Neutrophil (primary cell): Measurements from ENCODE around the gene ERCC2.

Experiments used
- H3K27ac ChIP-seq: fragments of 200-600 bp; sonication (generic); 2 replicates; pipeline ENCODE4 v1.5.1; 2016; ENCODE audit warnings: mild to moderate bottlenecking, moderate library complexity
- H3K27me3 ChIP-seq: fragments of 200-600 bp; sonication (generic); 2 replicates; pipeline ENCODE4 v1.6.0; 2016; ENCODE audit warnings: mild to moderate bottlenecking
- H3K36me3 ChIP-seq: fragments of 200-600 bp; sonication (generic); 2 replicates; pipeline ENCODE4 v1.5.1; 2017
- H3K4me1 ChIP-seq, 2 experiments: fragments of 200-600 bp in 1 of 2; sonication (generic) in 1 of 2; 1 replicate in 1 of 2; 2 replicates in 1 of 2; pipeline versions ENCODE4 v1.5.1 to v1.6.1; 2013 to 2016; ENCODE audit warnings: low read depth in 1 of 2, low read length in 1 of 2, mild to moderate bottlenecking in 1 of 2, moderate library complexity in 1 of 2; ENCODE audit not compliant: control insufficient read depth in 1 of 2, insufficient read depth in 1 of 2
- H3K4me3 ChIP-seq, 2 experiments: fragments of 200-600 bp in 1 of 2; sonication (generic) in 1 of 2; 1 replicate in 1 of 2; 2 replicates in 1 of 2; pipeline ENCODE4 v1.5.1; 2013 to 2016; ENCODE audit warnings: low read depth in 1 of 2, low read length in 1 of 2, mild to moderate bottlenecking in 1 of 2, moderate library complexity in 1 of 2
- H3K9me3 ChIP-seq: fragments of 200-600 bp; sonication (generic); 2 replicates; pipeline ENCODE4 v1.5.1; 2016
- CTCF ChIP-seq: fragments of 200-600 bp; sonication (generic); IDR thresholded peaks from 2 replicates; pipeline ENCODE4 v1.5.1; 2016; ENCODE audit warnings: antibody characterized with exemption

ERCC2 gene

GRCh38 chr19:45380107-45380506 lies 9.7 kb upstream of the ERCC2 start:
- Histone ChIP-seq H3K9me3 (no peaks in the 10 kb centered on the region), H3K36me3 (no peaks in the 10 kb centered on the region), H3K4me1 (no peaks in the 10 kb centered on the region), H3K27me3 (peaks cover 24% of the 10 kb centered on the region), H3K4me3 (no peak overlapping the region), H3K27ac (no peak overlapping the region)
- no peak for TF ChIP-seq CTCF

- Histone ChIP-seq H3K36me3 (no peaks in the 10 kb centered on the region), H3K4me1 (peaks cover 2% of the 10 kb centered on the region in 2 experiments), H3K4me3 (no peak overlapping the region), H3K27ac (no peak overlapping the region), H3K9me3 (no peaks in the 10 kb centered on the region), H3K27me3 (peaks cover 7% of the 10 kb centered on the region)
- no peak for TF ChIP-seq CTCF
These were observed 5.8 kb upstream of the ERCC2 start for GRCh38 chr19:45376045-45376724.

GRCh38 chr19:45368737-45369340 lies 1.5 kb downstream of the ERCC2 start:
- Histone ChIP-seq H3K27me3 (no peaks in the 10 kb centered on the region), H3K36me3 (peaks cover 2% of the 10 kb centered on the region), H3K27ac (no peak overlapping the region), H3K9me3 (no peaks in the 10 kb centered on the region), H3K4me1 (peaks cover 11 to 14% of the 10 kb centered on the region in 2 experiments), H3K4me3 (no peak overlapping the region)
- TF ChIP-seq CTCF, result no peak

GRCh38 chr19:45368127-45368526 lies 2.2 kb downstream of the ERCC2 start:
- no peak overlapping the region for H3K27ac ChIP-seq
- H3K4me3 ChIP-seq, result no peak overlapping the region
- peaks cover 7% of the 10 kb centered on the region for H3K36me3 ChIP-seq
- H3K9me3 ChIP-seq, result no peaks in the 10 kb centered on the region
- H3K27me3 ChIP-seq, result no peaks in the 10 kb centered on the region
- TF ChIP-seq CTCF, result no peak
- H3K4me1 ChIP-seq, result peaks cover 11 to 14% of the 10 kb centered on the region in 2 experiments

DNA sequence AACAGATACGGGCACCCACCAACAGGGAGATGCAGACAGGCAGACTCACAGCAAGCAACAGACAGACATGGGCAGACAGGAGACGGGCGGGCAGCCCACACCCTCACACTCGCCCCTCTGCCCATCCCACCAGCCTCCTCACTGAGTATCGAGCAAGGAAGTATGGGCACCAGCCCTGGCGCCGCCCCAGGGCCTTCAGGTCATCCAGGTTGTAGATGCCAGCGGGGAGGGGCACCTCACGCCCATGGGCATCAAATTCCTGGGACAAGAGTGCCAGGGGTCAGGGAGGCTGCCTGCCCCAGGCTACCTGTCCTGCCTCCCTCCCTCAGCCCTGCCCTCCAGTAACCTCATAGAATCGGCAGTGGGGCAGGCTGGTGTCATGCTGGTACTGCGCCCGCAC lies 5.7 kb downstream of the ERCC2 start:
- H3K9me3 ChIP-seq, result no peaks in the 10 kb centered on the region
- no peak overlapping the region for H3K4me3 ChIP-seq
- H3K27ac ChIP-seq, result no peak overlapping the region
- peaks cover 0 to under 1% of the 10 kb centered on the region in 2 experiments for H3K4me1 ChIP-seq
- no peak for TF ChIP-seq CTCF
- peaks cover 7% of the 10 kb centered on the region for H3K36me3 ChIP-seq
- no peaks in the 10 kb centered on the region for H3K27me3 ChIP-seq
